ENCODE measurements around the gene LAMA4.
A peak's percentile ranks its signal among the peaks of the same experiment; 100 is the strongest.
"Not testable (repeated sequence)": the region's sequence is repeated elsewhere in the genome, so short reads cannot be mapped to it uniquely, and the experiment has no call there.

The LAMA4 gene

DNA sequence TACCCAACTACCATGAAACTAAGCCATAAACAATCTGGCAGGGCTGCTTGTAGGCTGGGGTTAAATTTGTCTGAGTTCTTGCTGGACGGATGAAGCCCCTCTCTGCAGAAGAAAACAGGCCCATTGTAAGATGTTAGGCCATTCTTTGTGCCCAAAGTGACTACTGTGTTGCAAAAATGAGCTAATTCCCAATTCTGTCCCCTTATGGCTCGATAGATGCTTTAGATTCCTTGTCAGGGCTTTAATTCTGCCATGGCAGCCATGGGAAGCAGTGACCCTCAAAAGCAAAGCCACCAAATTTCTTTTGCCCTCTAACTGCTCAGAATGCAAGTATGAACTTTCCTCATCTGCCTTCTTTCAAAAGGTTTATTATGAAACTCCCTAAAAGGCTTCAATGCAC, 45.2 kb downstream of the LAMA4 start:
- DNase-seq (ENCODE audit: low spot score): no peak

DNA sequence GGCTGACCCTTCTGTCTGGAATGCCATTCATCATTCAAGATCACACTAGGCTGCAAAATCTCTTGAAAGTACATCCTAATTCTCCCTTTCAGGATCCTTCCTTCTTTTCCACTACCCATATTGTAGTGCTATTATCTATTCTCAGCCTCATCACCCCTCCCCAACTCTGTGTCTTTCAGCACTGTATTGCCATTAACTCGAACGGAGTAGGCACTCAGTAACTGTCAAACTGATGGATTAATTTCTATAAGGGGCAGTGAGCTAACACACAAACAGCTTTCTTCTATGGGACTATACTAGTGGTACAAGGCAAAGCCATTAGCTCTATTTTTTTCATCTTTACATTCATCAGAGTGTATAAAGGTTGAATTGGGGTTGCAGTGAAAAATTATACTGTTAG, 46.6 kb downstream of the LAMA4 start:
- DNase-seq (ENCODE audit: low spot score): no peak

DNA sequence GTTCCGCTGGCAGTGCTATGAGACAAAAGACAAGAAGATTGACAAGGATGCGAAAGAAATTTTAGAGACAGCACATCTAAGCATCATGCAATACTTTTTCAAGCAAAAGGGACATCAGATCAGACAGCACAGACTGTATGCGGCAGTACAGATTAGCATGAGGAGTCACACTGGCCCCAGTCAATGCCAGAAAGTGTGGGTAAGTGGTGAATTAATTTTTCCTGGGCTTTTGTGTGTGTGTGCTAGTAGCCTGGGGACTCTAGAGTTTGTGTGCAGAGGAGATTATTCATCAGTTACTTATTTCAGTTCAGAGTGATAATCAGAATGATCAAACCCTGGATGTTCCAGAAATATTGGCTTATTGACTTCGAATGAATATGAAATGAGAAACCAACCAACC, 47.2 kb downstream of the LAMA4 start:
- DNase-seq (ENCODE audit: low spot score): no peak

DNA sequence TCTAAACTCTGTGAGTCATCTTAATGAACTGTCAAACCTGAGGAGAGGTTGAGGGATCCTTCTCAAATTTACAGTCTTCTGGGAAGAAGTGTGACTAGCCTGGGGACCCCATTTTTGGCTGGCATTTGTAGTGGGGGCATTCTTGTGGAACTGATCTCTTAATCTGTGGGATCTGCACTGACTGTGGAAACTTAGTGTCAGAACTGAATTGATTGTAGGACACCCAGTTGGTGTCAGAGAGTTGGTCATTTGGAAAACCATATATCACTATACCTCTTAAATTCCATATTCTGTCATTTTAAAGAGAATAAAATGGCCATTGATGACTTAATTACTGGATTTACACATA, 48.3 kb downstream of the LAMA4 start:
- no peak for DNase-seq (ENCODE audit: low spot score)

DNA sequence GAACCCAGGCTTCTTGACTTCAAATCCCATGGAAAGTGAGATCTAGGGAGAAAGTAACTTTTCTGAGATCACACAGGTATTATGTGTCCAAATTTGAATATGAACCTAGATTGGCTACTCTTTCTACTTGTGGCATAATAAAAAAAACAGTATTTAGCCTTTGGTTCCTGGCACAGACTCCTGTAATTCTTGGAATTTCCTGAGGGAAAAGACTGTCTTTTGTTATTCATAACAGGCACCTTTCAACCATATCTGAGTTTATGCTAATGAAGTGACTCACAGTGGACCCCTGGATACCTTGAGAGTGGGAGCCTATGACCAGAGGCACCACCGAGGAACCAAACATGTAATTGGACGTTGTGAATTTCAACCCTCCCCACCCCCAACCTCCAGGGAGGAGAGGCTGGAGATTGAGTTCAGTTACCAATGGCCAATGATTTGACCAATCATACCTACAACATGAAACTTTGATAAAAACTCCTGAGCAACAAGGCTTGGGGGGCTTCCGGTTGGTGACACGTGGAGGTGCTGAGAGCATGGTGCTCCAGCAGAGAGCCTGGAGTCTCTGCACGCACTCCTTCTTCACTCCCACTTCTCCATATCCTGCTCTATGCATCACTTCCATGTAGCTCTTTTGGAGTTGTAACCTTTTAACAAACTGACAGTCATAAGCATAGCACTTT, 48.8 kb downstream of the LAMA4 start:
- no peak for DNase-seq (ENCODE audit: low spot score)

DNA sequence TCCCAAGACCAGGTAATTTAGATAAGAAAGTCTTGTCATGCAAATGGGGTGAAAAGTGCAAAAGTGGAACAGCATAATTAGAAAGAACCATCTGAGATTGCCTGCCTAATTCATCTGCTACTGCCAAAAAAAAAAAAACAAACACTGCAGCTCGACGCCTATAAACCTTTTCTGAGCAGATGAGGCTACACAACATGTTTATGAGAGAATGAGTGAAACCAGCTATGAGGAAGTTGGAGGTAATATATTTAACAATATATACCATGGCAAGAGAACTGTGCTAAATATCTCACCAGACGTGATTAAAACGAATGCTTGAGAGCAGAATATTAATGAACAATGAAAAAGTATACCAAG, 50.0 kb downstream of the LAMA4 start:
- DNase-seq (ENCODE audit: low spot score): no peak

DNA sequence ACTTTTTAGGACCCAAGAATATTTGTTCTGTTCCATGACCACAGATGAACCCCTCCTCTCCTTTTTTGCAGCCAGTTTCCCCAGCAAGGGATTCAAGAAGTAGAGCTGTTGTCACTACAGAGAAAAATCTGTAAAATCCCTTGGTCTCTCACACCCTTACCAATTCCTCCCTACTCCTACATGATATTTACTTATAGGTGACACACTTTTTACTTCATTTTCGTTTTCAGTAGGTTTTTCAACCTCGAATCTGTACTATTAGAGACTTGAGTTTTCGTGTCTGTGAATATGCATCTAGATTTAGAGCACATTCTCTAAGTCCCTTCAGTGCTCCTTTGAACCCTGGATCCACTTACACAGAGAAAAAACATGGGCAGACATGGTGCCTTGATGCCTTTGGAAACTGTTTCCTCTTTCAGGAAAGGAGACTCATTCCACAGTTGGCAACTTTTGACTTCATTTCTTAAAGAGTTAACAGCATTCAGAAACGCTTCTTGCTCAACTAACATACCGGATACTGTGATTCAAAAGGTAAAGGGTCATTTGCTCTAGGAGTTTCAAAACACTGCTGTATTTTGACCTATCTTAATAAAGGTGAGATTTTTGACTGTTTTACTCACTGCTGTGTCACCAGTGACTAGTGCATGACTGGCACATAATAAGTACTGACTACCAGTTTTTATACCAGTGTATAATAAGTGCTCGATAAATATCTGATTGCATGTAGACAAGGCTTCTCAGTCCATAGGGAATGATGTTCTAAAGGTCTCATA, 50.6 kb downstream of the LAMA4 start:
- DNase-seq (ENCODE audit: low spot score): no peak

DNA sequence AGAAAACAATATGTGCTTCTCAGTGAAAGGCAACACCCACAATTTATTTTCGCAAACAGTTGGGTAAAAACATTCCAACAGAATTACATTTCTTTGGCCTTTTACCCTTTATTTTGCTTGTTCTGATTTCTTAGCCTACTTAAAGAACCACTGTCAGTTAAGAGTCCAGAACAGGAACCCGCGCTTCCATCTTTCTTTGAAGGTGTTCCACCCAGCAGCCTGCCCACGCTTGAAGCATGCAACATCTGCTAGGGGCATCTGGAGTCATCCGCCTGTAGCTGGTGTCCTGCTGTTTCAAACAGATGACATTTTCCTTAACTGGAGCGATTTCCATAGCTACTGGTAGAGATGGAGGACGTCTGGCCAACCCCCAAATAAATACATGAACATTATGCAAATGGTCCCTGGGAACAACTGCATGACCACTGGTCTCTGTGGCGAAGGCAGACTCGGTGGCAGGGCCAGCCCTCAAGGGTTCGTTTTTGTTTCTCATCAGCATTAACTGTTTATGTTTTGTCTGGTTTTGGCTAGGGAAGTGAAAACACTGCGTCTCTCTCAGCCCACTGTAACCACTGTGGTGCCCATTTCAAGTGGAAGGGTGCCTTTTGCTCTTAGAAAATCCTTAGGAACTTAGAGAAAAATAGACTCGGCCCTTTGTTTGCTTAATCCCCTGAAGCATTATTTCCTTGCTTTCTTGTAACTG, 51.6 kb downstream of the LAMA4 start:
- no peak for DNase-seq (ENCODE audit: low spot score)

DNA sequence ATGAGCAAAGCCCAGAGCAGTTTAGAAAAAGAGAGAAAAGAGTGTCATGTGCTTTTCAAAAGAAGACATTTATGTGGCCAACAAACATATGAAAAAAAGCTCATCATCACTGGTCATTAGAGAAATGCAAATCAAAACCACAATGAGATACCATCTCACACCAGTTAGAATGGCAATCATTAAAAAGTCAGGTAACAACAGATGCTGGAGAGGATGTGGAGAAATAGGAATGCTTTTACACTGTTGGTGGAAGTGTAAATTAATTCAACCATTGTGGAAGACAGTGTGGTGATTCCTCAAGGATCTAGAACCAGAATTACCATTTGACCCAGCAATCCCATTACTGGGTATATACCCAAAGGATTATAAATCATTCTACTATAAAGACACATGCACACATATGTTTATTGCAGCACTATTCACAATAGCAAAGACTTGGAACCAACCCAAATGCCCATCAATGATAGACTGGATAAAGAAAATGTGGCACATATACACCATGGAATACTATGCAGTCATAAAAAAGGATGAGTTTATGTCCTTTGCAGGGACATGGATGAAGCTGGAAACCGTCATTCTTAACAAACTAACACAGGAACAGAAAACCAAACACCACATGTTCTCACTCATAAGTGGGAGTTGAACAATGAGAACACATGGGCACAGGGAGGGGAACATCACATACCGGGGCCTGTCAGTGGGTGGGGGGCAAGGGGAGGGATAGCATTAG, 54.0 kb downstream of the LAMA4 start:
- DNase-seq (ENCODE audit: low spot score): not testable (repeated sequence)

DNA sequence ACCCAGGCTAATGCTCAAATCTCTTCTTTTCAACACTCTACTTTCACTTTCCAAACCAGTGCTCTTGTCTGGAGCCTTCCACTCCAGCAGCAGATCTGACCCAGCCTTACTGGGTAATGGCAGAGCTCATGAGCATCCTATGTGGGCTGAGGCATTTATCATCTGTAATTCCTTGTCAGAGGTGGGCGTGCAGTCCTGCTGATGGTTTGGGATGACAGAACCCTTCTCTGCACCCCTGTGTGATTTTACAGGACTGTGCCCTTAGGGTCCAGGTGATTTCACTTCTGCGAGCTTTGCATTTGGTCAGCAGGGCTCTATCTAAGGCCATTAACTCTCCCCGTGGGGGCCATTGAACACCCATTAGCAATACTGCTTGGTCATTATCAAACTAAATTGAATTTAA, 55.4 kb downstream of the LAMA4 start:
- DNase-seq (ENCODE audit: low spot score): no peak

DNA sequence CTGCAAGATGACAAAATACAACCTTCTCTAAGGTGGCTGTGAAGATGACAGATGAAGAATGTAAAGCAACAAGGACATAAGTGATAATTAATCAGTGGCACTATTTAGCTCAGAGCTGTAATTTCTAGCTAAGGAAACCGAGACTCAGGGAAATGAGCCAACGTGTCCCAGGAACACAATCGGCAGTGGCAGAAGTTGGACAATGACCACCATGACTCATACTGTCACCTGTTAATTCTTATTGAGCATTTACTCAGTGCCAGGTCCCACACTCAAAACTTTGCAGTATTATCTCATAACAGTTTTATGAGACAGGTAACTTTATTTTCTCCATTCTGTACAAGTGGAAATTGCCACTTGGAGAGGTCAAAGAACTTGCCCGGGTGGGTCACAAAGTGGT, 55.8 kb downstream of the LAMA4 start:
- no peak for DNase-seq (ENCODE audit: low spot score)

DNA sequence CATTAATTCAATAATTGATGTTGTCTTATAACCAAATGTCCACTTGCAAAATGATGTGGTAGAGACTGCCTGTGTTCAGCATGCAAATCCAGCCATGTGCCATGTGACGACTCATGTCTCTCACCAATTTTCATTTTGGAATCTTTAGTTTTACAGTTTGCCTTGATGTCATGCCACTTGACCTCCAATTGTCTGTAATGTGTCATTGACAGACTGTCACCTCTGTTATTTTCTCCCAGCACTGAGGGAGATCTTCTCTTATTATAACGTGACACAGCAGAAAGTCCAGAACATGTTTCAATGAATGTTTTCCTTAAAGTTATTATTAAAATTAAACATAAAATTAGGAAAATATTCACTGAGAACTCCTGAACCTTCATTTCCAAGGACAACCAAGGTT, 56.7 kb downstream of the LAMA4 start:
- DNase-seq (ENCODE audit: low spot score): no peak

DNA sequence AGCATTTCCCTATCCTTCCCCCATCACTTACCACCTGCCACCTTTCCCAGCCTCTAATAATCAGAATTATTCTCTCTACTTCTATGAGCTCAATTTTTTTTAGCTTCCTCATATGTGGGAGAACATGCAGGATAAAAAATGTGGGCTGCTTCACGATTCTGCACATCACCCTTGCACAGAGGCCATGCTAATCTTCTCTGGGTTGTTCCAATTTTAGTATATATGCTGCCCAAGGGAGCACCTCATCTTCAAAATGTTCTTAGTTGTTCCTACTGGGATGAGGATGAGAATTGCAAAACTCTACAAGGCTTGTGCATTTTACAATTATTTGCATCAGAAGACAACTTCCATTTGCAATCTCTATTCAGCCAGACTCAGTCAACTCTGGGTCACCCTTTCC, 58.1 kb downstream of the LAMA4 start:
- DNase-seq (ENCODE audit: low spot score): no peak

DNA sequence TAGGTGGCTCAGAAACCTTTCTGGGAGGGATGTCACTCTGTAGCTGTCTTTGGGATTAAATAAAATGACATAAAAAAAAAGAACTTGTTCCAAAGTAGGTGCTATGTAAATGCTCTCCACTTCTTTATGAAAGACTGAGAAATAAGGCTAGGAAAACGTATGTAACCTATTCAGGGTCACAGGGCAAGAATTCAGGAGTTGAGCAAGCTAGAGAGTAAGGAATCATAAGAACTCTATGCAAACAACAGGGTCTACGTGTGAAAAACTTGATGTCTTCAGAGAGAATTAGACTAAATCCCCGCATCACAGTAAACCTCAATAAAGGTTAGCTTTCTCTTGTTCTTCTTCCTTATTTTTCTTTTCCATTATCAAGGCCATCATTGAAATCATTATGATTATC, 59.2 kb downstream of the LAMA4 start:
- DNase-seq (ENCODE audit: low spot score): no peak

DNA sequence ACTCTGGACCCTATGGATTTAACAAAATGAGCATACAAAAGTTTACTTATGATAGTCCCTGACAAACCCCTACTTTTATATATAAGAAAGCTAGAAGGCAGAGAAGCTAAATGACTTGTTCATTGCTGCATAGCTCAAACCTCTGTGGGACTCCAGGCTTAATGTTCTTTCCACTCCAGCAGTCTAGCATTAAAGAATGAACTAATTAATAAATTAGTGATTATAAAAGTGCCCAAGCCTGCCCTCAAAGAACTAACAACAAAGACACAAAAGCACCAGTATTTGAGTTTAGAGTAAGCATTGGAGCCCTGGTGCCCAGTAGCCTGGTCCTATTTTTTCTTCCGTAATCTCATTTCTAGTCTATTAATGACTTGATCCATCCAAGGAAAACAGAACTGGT, 59.9 kb downstream of the LAMA4 start:
- no peak for DNase-seq (ENCODE audit: low spot score)

DNA sequence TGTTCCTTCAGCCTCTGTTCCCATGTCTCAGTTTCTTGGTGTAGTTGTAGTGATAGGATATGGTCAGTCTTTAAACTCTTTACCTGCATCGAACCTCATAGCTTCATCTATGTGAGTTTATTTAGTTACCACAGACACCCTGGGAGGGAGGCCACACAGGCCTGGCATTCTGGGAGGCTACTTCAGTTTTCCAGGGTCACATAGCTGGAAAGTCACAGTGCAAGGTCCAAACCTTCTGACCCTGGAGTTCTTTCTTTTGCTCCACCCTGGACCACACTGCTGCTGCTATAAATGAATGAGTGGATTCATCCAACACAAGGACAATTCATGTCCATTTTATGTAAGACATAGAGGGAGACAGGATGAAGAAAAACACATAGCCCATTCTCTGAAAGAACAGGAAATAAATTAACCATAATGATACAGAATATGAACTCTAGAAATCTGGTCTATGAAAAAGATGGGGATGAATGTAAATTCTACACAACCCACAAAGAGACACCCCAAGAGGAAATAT, 60.8 kb downstream of the LAMA4 start:
- no peak for DNase-seq (ENCODE audit: low spot score)

DNA sequence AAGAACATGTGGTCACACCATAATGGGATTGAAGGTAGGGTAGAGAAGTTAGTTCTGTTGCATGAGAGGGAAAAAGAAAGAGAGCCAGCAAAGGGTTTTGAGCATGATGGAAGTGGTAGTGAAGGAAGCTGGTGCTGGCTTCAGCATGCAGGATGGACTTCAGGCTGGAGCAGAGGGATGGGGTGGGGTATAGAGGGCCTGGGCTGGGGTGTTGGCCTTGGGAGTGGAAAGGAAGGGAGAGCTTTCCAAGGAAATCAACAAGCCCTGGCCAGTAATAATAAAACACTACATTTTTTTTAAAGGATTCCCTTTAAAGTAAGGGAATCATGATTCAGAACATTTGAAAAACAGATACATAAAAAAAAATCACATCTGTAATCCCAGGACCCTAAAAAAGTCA, 61.2 kb downstream of the LAMA4 start:
- DNase-seq (ENCODE audit: low spot score): no peak

DNA sequence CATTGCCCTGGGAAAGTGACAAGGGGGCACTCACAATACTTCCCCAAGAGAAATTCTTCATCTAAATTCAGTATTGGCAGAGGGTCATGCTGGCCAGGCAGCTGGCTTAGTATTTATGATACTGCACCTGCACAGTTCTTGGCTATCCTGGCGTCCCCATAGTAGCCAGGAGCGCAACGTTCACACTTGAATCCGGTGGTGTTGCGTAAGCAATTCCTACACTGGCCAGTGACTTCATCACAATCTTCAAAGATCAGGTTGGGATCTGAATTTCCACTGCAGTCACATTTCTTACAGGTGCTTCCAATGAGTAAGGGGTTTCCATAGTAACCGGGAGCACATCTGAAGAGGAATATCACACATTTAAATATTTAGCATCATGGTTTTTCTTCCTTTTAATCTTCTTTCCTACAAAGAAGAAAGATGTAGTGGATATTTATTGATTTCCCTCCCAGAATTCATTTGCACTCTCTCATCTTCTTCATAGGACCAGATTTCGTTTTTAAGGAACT, 62.8 kb downstream of the LAMA4 start:
- DNase-seq (ENCODE audit: low spot score): no peak

DNA sequence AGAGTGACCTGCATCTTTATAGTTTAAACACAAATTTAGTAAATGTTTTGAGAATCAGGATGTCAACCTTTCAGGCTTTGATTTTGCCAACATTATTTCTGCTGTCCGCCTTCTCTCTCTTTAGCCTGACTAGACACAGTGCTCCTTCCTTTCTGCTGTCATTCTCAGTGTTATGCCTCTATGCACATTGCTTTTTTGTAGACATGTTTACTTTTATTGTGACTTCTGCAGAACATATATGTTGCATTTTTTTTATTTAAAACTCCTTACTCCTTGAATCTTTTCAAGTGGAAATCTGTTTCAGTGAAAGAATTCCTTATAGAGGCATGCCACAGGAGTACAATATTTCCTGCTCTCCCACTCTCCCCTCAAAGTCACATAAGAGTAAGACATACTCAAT, 64.2 kb downstream of the LAMA4 start:
- no peak for DNase-seq (ENCODE audit: low spot score)

DNA sequence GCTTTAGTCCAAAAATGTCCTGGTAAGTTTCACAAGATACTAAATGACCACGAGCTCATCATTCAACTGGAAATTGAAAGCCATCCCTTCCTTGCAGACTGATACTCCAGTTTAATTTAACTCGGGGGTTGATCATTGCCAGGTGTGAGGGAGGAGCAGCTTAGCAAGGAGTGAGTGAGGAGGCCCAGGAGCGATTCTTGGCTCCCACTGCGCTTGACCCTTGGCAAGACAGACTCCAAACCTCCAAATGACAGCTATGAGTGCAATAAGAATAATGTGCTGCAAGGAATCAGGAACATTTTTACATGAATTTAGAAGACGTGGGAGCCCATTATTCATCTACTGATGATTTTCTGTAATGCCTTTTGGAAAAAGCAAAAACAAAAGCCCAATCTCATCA, 64.9 kb downstream of the LAMA4 start:
- DNase-seq (ENCODE audit: low spot score): peak; percentile 80

DNA sequence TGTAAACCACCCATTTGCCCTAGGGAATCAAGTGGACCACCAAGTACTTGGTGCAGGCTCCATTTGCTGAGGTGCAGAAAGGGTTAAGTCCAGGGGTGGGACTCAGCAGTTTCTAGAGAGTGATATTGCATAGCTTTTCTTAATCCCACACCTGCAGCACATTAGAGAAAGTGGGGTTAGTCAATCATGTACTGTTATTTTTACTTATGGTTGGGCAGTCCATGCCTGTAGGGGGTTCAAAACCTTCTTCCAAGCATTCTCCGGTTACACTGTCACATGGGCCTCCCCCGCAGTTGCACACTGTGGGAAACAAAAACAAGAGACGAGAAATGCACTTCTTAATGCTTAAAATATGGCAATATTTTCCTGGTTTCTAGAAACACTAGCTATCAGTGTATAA, 65.5 kb downstream of the LAMA4 start:
- no peak for DNase-seq (ENCODE audit: low spot score)

DNA sequence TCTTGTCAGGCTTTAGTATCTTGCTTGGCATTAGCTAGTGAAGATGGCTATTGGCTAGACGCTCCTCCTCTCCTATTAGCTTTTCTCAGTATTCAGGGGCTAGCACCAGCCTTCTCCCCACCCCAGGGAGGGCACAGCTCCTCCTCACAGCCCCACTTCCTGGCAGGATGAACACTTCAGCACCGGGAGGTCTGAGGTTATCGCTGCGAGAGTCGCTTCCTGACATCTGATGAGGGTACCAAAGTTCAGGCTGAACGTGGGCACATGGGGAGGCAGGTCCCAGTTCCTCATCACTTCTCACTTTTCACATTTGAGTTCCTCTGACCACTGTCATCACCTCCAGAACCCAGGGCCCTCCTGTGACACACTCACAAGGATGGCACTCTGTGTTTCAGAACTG, 66.6 kb downstream of the LAMA4 start:
- no peak for DNase-seq (ENCODE audit: low spot score)
